Endothelial cell of umbilical vein (primary cell): ENCODE data around the gene ZNF224. TPM values are rescaled to one million over a fixed set of nuclear protein-coding genes. Genes with fewer than 3 reads are reported as not detected.
A peak's percentile ranks its signal among the peaks of the same experiment; 100 is the strongest.
"Not testable (repeated sequence)": the region's sequence is repeated elsewhere in the genome, so short reads cannot be mapped to it uniquely, and the experiment has no call there.

Experiments used
- BruUV-seq: library from RNA; stranded (reverse); fragments of 400-500 nt; replicated peaks from 2 replicates; lab custom pipeline; 2021; lab: Mats Ljungman, UMichigan
- CTCF ChIA-PET: fragments of 300-600, 350-600 bp; sonication (Branson Sonifier 250); formaldehyde crosslinking; loops from one replicate; lab custom pipeline; 2021; ENCODE audit warnings: antibody characterized with exemption, inconsistent platforms; lab: Charles Lee
- POLR2A ChIA-PET: fragments of 300-600, 350-600 bp; sonication (Branson Sonifier 250); formaldehyde crosslinking; loops from one replicate; lab custom pipeline; 2021; ENCODE audit warnings: antibody characterized with exemption, inconsistent platforms; lab: Charles Lee
- DNase-seq: peaks from one replicate; pipeline ENCODE4 v3.0.0-alpha.2; 2011; ENCODE audit warnings: low read depth, low spot score
- FAIRE-seq: peaks from 2 replicates; lab custom pipeline; 2011; peaks lifted over from hg19 to GRCh38; lab: Jason Lieb, UNC
- H2AFZ ChIP-seq: 2 replicates; pipeline ENCODE4 v1.6.0; 2012; ENCODE audit warnings: low read depth, low read length, control low read depth, inconsistent platforms
- H3K27ac ChIP-seq: 2 replicates; pipeline ENCODE4 v1.5.1; 2011; ENCODE audit warnings: low read depth, mild to moderate bottlenecking, control low read depth, low read length, moderate library complexity; ENCODE audit not compliant: insufficient read depth
- H3K27me3 ChIP-seq, 2 experiments: 2 replicates each; pipeline versions ENCODE4 v1.6.0 to v1.6.1; 2011; ENCODE audit warnings: low read length in 2 of 2, mixed read lengths in 1 of 2; ENCODE audit not compliant: control insufficient read depth in 2 of 2, insufficient read depth in 2 of 2
- H3K36me3 ChIP-seq, 2 experiments: 2 replicates in 1 of 2; 3 replicates in 1 of 2; pipeline ENCODE4 v1.5.1; 2011; ENCODE audit warnings: low read length in 2 of 2, mild to moderate bottlenecking in 1 of 2, moderate library complexity in 1 of 2; ENCODE audit not compliant: control insufficient read depth in 2 of 2, insufficient read depth in 2 of 2; ENCODE audit errors: extremely low read depth in 1 of 2
- H3K4me1 ChIP-seq: 3 replicates; pipeline ENCODE4 v1.5.1; 2011; ENCODE audit warnings: mild to moderate bottlenecking, low read length; ENCODE audit not compliant: control insufficient read depth, insufficient read depth; ENCODE audit errors: extremely low read depth
- H3K4me2 ChIP-seq: 2 replicates; pipeline ENCODE4 v1.6.1; 2011; ENCODE audit warnings: low read length, control low read depth, mixed read lengths; ENCODE audit not compliant: insufficient read depth
- H3K4me3 ChIP-seq, 3 experiments: fragments of 200-600 bp in 1 of 3; sonication (generic), shearing (Covaris generic) in 1 of 3; replicated peaks in 1 of 3; 2 replicates each; pipeline ENCODE4 v1.5.1; 2011 to 2016; ENCODE audit warnings: control low read depth in 3 of 3, low read length in 3 of 3, mild to moderate bottlenecking in 2 of 3, inconsistent platforms in 1 of 3, low read depth in 1 of 3, moderate library complexity in 1 of 3; ENCODE audit not compliant: insufficient read depth in 1 of 3
- H3K79me2 ChIP-seq: 2 replicates; pipeline ENCODE4 v1.6.0; 2012; ENCODE audit warnings: low read length, inconsistent platforms; ENCODE audit not compliant: control insufficient read depth, insufficient read depth
- H3K9ac ChIP-seq: replicated peaks from 2 replicates; pipeline ENCODE3; 2011; ENCODE audit warnings: low read length, control low read depth; ENCODE audit not compliant: insufficient read depth; ENCODE audit errors: extremely low read depth
- H3K9me1 ChIP-seq: replicated peaks from 3 replicates; pipeline ENCODE4 v1.6.0; 2011; ENCODE audit warnings: mild to moderate bottlenecking, low read length; ENCODE audit not compliant: control insufficient read depth, insufficient read depth; ENCODE audit errors: extremely low read depth
- H3K9me3 ChIP-seq: replicated peaks from 2 replicates; pipeline ENCODE4 v1.5.1; 2012; ENCODE audit warnings: low read length, inconsistent platforms; ENCODE audit not compliant: control insufficient read depth, insufficient read depth
- H4K20me1 ChIP-seq: replicated peaks from 2 replicates; pipeline ENCODE3; 2011; ENCODE audit warnings: mild to moderate bottlenecking, low read length; ENCODE audit not compliant: control insufficient read depth, insufficient read depth; ENCODE audit errors: extremely low read depth
- EZH2 ChIP-seq: IDR thresholded peaks from 2 replicates; pipeline ENCODE4 v1.6.1; 2012; ENCODE audit warnings: borderline replicate concordance, low read depth, mild to moderate bottlenecking, moderate library complexity, low read length, inconsistent platforms; ENCODE audit not compliant: severe bottlenecking
- FOS ChIP-seq: IDR thresholded peaks from 2 replicates; pipeline ENCODE4 v1.6.1; 2011; ENCODE audit warnings: mild to moderate bottlenecking, low read length, moderate library complexity, borderline replicate concordance; ENCODE audit not compliant: insufficient read depth
- GATA2 ChIP-seq: IDR thresholded peaks from 2 replicates; pipeline ENCODE4 v1.7.0; 2011; ENCODE audit warnings: low read depth, mild to moderate bottlenecking, moderate library complexity, mixed read lengths, low read length; ENCODE audit not compliant: insufficient read length, insufficient read depth
- MAX ChIP-seq: IDR thresholded peaks from 2 replicates; pipeline ENCODE4 v1.6.1; 2011; ENCODE audit not compliant: insufficient read depth, insufficient read length
- MYC ChIP-seq: IDR thresholded peaks from one replicate; pipeline ENCODE4 v1.6.1; 2011; ENCODE audit warnings: mild to moderate bottlenecking, low read depth, low read length
- POLR2AphosphoS5 ChIP-seq: IDR thresholded peaks from 2 replicates; pipeline ENCODE4 v1.6.1; 2012; ENCODE audit warnings: low read depth, mild to moderate bottlenecking, control low read depth, low read length, moderate library complexity; ENCODE audit not compliant: insufficient read depth
- dilution Hi-C: fragments of 300-500 bp; cut with MboI; formaldehyde crosslinking; loops from one replicate; pipeline ENCODE4 v1.15.0; 2019; ENCODE audit warnings: low sequenced_read_pairs; ENCODE audit not compliant: extremely low pct_ligation_motif_present
- intact Hi-C: fragments of 100-400 bp; cut with micrococcal nuclease; formaldehyde crosslinking; loops from one replicate; pipeline ENCODE4 v1.10.0; 2022
- polyA plus RNA-seq, 4 experiments: library from polyadenylated mRNA; depleted of rRNA in 3 of 4; stranded (reverse) in 3 of 4; unstranded in 1 of 4; fragments of >200 nt; gene quantifications; 2 replicates each; pipeline versions ENCODE4 v1.2.1 to v1.2.3, GENCODE V29; 2011 to 2012; ENCODE audit warnings: missing spikeins in 1 of 4
- total RNA-seq: library from RNA; stranded (reverse); gene quantifications from 2 replicates; pipeline ENCODE4 v1.2.3, GENCODE V29; 2021
- TF ChIP-seq, protein P1 (sequence below), 2 donors: IDR thresholded peaks; 1 replicate in 1 of 2; 2 replicates in 1 of 2; pipeline ENCODE4 v1.5.1; 2011; ENCODE audit warnings: low read length in 2 of 2, mild to moderate bottlenecking in 2 of 2, moderate library complexity in 2 of 2, control low read depth in 1 of 2, inconsistent platforms in 1 of 2, low read depth in 1 of 2; ENCODE audit not compliant: insufficient read depth in 1 of 2; ENCODE audit errors: extremely low read depth in 1 of 2

The ZNF224 gene
- total and polyA plus RNA-seq, 2 donors (not counting 3 experiments of a cell fraction or from before 2014, with no cell fraction given): 8.5 to 21.8 TPM

DNA sequence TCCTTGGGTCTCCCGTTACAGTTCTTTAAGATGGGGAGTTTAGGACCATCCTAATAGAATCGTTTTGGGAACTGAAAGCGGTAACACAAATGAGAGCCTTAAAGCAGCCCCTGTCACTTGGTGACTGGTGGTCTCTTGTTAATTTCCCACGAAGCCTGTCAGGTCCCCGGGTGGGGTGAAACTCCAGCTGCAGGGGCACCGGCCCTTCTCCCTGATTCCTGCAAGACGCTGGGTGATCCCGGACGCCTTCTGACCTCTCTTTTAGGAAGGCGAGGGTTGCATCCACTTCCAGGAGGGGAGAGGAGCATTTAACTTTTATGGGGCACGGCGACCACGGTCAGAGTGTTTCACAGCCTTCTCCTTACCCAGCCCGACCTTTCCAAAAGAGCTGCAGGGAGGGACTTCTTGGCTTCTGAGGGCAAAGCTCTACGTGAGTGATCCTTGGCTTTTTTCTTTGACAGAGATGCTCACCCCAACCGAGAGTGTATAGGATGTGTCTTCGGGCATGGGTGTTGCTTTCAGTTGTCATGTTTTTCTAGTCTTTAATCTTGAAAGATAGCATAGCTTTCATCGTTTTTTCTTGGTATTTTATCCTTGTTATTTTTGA, 19.7 kb downstream of the ZNF224 start:
- TF ChIP-seq MAX (no peak), POLR2AphosphoS5 (no peak), EZH2 (no peak), FOS (no peak), GATA2 (no peak), MYC (no peak)
- TF ChIP-seq, protein P1, sequence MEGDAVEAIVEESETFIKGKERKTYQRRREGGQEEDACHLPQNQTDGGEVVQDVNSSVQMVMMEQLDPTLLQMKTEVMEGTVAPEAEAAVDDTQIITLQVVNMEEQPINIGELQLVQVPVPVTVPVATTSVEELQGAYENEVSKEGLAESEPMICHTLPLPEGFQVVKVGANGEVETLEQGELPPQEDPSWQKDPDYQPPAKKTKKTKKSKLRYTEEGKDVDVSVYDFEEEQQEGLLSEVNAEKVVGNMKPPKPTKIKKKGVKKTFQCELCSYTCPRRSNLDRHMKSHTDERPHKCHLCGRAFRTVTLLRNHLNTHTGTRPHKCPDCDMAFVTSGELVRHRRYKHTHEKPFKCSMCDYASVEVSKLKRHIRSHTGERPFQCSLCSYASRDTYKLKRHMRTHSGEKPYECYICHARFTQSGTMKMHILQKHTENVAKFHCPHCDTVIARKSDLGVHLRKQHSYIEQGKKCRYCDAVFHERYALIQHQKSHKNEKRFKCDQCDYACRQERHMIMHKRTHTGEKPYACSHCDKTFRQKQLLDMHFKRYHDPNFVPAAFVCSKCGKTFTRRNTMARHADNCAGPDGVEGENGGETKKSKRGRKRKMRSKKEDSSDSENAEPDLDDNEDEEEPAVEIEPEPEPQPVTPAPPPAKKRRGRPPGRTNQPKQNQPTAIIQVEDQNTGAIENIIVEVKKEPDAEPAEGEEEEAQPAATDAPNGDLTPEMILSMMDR (IDR thresholded peaks at IDR 0.05; ENCODE audit: extremely low read depth in 1 of 2, insufficient read depth in 1 of 2, low read depth in 1 of 2, low read length in 2 of 2): no peak
- Histone ChIP-seq H3K9me1 (no peaks in the 10 kb centered on the region), H3K4me3 (peak overlapping the region; percentile 75 to 94 (median 84)), H4K20me1 (no peaks in the 10 kb centered on the region), H3K79me2 (no peaks in the 10 kb centered on the region), H3K4me2 (peak overlapping the region; percentile 73), H3K9ac (peak overlapping the region; percentile 61), H2AFZ (peak overlapping the region; percentile 87), H3K27me3 (no peaks in the 10 kb centered on the region), H3K4me1 (peaks cover 6% of the 10 kb centered on the region), H3K9me3 (no peaks in the 10 kb centered on the region), H3K27ac (peak overlapping the region; percentile 27), H3K36me3 (peaks cover 0 to 2% of the 10 kb centered on the region in 2 experiments)
- dilution Hi-C loops: no loop called here
- BruUV-seq: no TSS peak
- CTCF ChIA-PET: interaction anchor here (0.6 to 1.1 kb wide), 3 partner anchors 51 to 213 kb away, joined by 3 read pairs; partner anchors contain the start of genes ZNF226 and ZNF45
- POLR2A ChIA-PET: interaction anchor here (1.1 kb wide), 1 partner anchor 109 kb away, joined by 3 read pairs; no protein-coding TSS in a partner anchor
- DNase-seq: no peak
- no peak for FAIRE-seq
- intact Hi-C loops: loop anchor here (1.0 to 10.0 kb wide), 16 partner anchors 20 to 386 kb away; partner anchors contain the start of genes SMG9, ZNF112, ZNF155 and ZNF180

DNA sequence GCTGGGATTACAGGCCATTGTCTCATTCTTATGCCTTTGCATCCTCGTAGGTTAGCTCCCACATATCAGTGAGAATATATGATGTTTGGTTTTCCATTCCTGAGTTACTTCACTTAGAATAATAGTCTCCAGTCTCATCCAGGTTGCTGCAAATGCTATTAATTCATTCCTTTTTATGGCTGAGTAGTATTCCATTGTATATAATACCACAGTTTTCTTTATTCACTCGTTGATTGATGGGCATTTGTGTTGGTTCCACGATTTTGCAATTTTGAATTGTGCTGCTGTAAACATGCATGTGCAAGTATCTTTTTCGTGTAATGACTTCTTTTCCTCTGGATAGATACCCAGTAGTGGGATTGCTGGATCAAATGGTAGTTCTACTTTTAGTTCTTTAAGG, 27.0 kb downstream of the ZNF224 start:
- CTCF ChIA-PET, H3K4me2 ChIP-seq, BruUV-seq: not testable (repeated sequence)

More for the DNA sequence above, 27.0 kb downstream of the ZNF224 start:
- DNase-seq, H3K27me3 ChIP-seq, H3K79me2 ChIP-seq, FAIRE-seq, intact Hi-C loops, H3K4me1 ChIP-seq, H2AFZ ChIP-seq, H3K4me3 ChIP-seq, H3K9ac ChIP-seq, H3K27ac ChIP-seq, dilution Hi-C loops, H3K36me3 ChIP-seq, H3K9me3 ChIP-seq, H3K9me1 ChIP-seq, H4K20me1 ChIP-seq, POLR2A ChIA-PET: not testable (repeated sequence)
